Iris pigment epithelial cell (primary cell): ENCODE measurements around the gene EN2.
A peak's percentile ranks its signal among the peaks of the same experiment; 100 is the strongest.
"Not testable (repeated sequence)": the region's sequence is repeated elsewhere in the genome, so short reads cannot be mapped to it uniquely, and the experiment has no call there.

ENCODE experiments used
- DNase-seq: peaks from one replicate; pipeline ENCODE4 v3.0.0-alpha.2; 2011; ENCODE audit warnings: low read depth

EN2 gene

DNA sequence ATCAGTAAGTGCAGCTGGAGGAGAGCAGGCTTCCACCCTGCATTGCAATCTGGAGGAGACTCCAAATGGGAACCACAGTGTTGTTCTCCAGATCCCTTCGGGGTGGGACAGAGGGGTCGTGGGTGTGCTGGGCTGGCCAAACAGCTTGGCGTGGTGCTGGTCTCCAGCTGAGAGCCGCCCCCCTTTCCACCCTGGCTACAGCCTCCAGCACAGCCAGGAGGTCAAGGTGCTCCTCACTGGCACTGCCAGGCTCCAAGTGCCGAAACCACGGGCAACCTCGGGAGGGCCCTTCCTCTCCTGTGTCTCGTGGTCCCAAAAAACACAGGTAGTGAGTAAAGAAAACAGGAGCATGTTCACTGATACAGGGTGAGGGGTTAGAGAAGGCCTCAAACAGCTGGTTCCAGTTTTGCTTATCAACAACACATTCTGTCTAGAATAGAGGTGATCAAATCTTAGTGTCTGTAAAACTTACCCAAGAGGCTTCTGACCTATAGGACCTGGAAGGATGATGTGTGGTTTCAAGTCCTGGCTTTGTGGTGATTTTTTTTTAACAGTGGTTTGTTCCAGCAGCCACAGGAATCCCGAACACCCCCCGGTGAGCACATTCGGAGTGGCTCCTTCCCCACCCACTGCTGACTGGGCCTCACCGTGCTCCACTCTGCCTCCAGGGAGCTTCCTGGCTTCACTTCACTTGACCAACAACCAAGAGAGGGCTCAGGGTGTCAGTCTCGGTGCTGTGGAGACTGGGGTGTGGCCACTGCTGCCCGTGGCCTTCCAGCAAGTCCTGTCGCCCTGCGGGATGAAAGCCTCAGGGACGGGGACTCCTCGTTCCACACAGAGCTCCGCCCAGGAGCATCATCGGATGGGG lies 31.2 kb upstream of the EN2 start:
- DNase-seq, result peak; percentile 4

DNA sequence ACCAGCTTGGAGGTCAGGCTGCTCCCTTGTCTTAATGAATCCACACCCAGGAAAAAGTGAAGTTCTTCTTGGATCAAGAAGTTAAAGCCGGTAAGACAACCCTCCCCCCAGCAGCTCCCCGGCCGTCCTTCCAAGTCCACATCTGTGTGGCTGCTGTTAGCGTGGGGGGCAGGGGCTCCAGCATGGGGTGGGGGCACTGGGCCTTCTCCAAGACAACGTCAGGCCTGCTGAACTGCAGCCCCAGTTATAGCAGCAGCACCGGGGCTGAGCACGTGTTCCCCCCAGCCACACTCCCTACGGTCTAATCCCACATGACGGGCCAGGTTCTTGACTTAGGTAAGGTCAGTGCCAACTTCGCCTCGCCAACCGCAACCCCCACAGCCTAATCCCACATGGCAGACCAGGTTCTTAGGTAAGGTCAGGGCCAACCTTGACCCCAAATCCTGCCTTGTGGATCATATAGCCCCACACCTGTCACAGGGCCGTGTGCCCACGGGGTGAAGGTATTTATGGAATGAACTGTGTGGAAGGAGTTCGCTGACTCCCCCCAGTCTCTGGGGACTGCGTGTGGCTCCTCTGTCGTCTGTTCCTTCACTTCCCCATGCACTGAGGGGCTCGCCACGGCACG lies 30.4 kb upstream of the EN2 start:
- DNase-seq, result no peak

DNA sequence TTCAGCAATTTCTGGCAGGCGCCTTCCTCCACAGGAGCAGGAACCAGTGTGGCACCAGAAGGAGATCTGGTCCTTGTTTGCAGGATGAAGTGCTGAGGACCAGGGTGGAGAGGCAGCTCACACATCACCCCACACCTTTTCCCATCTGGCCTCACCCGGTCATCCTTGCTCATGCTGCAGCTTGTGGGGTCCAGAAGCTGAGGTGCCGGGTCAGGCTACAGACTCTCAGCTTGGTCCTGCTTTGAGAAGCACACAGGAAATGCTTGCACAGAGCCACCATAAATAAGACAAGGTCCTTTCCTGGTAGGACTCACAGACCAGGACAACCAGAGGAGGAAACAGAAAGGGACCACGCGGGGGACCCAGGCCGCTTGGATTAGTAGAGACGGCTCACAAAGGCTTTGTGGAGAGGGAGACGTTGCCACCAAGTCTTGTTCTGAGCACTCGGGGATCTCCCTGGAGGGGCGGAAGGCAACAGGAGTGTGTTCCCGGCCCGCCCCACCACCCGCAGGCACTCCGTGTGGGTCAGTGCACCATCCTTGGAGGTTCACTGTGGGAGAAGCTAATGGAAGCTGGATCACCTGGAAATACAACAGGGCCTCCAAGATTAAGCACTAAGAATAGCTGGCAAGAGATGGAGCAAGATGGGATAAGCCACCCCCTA lies 29.6 kb upstream of the EN2 start:
- no peak for DNase-seq

DNA sequence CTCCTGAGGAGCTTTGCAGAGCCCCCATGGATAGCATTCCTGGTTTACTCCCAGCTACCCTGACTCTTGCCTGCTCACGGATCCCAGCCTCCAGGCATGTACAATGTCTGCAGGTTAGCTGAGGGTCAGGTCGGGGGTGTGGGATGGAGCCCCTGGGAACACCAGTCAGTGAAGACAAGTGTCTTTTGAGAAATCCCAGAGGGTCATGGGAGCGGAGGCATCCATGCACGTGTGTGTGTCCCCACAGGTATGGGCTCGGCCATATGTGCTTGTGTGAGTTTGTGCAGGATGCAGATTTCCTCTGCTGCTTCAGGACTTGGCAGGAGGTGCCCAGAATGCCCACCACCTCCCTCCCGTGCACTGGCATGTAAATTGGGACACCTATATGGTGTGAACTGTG lies 28.3 kb upstream of the EN2 start:
- DNase-seq, result no peak

DNA sequence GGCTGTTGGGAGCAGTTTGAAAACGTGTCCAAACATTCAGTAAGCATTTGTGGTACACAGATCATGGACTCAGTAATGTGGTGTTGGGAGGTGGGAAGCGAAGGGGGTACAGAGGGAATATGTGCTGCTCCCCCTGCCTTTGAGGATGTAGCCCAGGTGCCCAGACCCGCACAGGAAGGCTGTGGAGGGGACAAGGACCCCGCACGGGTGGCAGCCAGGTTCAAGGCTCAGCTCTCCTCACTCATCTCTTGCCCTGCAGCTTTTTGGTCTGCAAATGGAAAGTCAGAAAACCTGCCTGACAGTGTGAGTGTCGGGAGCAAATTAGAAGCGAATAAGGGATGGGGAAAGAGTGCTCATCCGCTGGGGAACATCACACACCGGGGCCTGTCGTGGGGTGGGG lies 27.3 kb upstream of the EN2 start:
- DNase-seq, result no peak

DNA sequence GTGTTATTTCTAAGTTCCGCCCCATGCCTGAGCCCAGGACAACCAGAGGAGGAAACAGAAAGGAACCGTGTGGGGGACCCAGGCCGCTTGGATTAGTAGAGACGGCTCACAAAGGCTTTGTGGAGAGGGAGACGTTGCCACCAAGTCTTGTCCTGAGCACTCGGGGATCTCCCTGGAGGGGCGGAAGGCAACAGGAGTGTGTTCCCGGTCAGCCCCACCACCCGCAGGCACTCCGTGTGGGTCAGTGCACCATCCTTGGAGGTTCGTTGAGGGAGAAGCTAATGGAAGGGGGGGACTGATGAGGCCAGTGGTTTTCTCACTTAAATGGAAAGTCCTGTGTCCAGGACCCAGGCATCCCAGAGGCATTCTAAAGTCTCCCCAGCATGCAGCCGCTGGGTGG lies 26.7 kb upstream of the EN2 start:
- no peak for DNase-seq

DNA sequence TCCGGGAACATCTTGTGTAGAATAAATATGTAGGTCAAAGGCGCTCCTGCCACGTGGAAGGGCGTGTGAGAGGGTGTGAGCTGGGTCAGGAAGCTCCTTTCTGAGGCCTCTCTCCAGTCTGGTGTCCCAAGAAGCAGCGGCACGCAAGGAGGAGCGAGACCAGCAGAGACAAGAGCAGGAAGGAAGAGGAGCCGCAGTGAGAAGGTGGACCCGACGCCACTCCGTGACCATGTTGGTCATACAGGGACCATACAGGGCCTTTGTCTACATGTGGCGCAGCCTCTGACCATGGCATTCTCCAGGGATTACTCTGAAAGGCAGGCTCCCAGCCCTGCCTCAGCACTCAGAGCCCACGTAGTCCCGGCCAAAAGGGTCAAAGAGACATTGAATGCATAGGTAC lies 26.2 kb upstream of the EN2 start:
- DNase-seq, result no peak

DNA sequence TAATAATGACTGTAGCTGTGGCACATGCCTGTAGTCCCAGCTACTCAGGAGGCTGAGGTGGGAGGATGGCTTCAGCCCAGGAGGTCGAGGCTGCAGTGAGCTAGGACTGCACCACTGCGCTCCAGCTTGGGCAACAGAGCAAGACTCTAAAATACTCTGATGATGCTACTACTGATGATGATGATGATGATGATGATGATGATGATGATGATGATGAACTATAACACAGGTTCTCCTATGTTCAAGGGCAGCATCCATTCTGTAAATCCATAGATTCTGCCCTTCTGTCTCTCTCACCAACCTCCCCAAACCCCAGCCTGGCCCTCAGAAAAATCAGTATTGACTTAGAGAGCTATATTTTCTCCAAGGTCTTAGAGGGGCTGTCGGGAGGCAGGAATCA lies 22.8 kb upstream of the EN2 start:
- no peak for DNase-seq

DNA sequence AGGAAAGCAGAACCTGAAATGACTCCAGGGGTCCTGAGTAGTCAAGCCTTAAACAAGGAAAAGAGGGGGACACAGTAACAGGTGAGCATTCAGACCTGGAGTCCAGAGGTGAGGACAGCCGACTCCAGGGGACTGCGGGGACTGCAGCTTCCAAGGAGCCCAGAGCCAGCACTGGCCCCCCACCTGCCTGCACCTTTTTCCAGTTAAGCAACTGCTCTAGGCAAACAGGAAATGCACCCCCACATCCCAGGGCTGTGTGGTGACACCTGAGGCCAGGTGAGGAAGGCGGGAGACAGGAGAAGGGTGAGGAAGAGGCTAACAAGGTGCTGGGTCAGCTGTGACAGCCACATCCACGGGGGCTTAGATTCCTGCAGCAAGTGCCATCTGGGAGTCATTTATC lies 20.1 kb upstream of the EN2 start:
- DNase-seq, result no peak

DNA sequence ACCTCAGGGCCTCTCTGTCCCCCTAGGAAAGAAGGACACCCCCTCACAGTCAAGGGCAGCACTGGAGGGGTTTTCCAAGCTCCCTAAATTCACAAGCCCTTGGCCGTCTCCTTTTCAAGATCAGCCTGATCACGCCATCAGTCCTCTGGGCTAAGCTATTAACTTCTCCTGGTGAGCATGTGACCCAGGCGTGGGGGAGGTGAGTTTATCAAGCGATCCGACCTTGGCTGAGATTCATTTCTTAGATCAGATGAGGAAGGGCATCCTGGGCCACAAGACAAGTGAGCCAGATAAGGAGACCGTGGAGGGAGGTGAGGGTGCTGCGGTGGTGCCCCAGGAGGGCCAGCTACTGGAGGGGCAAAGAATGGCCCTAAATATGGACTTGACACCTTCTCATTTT lies 19.2 kb upstream of the EN2 start:
- no peak for DNase-seq

DNA sequence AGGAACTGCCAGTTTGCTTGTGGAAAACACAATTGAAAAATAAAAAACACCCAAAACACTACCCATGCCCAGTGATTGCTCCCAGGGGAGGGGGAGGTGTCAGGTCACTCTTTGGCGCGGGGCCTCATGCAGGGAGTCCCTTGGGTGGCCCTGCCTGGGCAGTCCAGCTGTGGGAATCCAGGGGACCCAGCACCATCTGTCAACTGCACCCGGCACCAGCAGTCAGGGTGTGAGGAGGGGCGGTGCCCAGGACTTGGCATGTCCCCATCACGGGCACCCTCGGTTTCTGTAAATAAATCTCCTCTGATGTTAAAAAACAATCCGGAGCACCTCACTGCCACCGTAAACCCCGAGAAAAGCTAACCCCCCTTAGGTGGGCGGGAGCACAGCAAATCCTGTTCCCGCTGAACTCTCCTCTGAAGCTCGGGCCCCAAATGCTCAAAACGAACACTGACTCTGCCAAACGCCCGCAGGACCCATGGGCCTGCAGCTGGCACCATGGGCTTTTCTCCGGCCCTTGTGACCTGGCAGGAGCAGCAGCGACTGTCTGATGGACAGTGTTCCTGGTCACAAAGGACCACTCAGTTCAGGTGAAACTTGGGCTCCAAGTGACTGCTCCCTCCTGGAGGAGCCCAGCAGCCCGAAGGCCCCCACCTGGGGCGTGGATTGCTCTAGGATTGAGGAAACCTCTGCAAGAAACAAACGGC lies 18.5 kb upstream of the EN2 start:
- no peak for DNase-seq

DNA sequence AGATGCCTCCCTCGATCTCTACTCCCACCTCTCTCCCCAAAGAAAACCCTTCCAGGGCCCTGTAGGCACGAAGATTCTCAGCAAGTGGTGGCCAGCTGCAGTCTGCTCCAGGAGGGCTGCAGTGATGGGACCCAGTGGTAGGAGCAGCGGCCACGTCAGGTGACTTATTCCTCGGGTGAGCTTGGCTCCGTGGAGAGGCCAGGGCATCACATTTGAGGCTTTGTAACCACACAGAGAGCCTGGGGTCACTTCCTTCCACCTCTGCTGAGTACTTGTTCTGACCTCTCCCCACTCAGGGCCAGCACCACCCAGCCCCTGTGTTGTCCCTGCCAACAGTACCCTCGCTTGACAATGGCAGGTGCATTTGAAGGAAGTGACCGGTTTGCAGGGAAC lies 17.9 kb upstream of the EN2 start:
- DNase-seq, result no peak

DNA sequence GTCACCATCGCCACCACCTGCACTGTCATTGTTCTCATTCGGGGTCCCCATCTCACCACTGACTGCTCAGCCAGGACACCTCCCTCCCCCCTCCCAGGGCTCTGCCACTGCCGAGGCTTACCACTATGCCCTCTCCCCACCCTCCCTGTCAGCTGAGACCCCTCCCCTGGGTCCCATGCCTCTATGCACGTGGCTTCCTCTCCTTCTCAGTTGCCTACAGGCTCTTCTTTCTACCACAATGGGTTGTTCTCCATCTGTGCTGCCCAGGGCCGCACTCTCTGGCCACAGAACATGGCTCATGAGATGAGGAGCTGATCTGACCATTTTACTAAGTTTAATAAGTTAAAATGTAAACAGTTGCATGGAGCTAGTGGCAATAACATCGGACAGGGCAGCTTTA lies 16.1 kb upstream of the EN2 start:
- no peak for DNase-seq

DNA sequence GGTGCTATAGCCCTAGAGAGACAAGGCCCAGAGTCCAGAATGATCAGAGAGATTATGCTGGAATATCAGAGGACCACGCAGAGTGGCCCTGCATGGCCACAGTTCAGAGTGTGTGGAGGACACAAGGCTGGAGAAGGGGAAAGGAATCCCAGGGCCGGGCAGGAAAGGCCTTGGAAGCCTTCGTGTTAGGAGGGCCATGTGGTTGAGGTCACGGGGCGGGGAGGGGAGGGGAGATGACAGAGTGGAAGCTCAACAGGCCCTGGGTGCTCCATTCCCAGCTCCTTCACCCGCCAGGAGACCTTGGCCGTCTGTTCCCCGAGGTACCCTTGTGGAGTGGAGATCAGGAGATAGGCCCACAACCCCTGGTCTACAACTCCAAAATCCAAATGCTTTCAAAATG lies 13.2 kb upstream of the EN2 start:
- no peak for DNase-seq

DNA sequence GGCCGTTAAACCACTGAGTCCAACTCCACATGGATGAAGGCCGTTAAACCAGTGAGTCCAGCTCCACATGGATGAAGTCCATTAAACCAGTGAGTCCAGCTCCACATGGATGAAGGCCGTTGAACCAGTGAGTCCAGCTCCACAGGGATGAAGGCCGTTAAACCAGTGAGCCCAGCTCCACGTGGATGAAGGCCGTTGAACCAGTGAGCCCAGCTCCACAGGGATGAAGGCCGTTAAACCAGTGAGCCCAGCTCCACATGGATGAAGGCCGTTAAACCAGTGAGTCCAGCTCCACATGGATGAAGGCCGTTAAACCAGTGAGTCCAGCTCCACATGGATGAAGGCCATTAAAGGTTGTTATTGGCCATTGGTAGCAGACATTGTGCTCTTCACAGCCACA lies 12.3 kb upstream of the EN2 start:
- not testable (repeated sequence) for DNase-seq

DNA sequence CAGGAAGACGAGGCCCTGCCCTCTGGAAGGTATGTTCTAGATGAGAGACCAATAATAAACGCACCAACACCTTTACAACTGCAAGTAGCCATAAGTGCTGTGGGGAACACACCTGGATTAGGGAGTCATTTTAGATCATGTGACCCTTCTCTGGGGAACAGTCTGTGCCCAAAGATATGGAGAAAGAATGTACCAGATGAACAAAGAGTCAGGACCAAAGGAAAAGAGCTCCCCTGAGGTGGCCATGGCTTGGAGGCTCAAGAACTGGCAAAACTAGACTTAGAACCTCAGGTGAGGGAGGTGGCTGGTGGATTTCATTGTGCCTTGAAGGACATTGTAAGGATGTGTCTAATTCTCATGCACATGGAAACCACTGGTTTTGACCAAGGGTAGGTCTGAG lies 10.3 kb upstream of the EN2 start:
- no peak for DNase-seq

DNA sequence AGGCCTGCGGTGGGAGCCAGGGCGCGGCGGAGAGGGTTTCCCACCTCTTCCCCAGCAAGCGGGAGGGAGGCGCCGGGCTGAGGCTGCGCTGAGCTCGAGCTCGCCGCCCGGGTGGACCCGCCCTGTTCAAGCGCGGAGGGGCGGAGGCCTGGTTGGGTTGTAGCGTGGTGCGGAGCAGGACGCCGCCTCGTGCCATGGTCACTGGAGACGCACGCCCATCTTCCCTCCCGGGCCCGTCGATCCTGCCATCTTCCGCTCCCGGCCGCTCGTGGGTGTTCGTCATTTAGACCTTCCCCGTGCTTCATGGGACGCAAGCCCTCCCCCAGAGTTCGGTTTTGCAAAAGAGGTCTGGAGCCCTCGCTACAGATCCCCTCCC lies 9.3 kb upstream of the EN2 start:
- DNase-seq, result no peak

DNA sequence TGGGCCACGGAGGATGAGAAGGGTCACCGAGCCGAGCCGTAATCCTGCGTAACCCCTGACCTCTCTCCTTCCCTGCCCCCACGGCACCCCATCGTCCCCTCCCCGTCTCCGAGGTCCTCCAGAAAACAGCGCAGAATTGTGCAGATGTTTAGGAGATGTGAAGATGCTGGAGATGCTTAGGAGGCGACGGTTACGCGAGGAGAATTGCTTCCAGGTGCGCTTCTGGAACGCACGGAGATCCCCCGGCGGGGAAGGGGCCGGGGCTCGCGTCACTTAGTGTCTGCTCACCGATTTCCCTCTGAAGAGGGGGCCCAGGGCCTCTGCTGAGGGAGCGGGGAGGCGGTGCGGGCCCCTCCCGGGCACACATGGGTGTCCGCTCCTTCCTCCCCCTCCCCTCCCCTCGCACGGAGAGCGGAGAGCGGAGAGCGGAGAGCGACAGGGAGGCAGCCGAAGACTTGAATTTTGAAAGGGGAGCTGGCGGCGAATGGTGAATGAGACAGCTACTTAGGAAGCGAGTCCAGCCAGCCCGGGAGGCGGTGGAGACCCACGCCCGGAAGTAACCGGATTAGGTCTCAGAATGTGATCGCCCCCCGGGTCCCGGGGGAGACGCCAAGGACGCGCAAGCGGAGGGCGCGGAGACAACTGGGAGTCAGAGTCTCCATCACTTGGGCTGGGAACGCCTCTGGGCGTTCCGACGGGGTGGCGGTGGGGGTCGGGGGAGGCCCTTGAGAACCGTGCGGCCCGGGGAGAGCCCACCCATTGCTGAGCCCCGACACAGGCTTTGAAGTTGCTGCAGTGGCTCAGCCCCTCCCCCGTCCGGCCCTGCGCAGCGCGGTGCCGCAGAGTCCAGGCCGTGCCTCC lies 8.7 kb upstream of the EN2 start:
- no peak for DNase-seq

DNA sequence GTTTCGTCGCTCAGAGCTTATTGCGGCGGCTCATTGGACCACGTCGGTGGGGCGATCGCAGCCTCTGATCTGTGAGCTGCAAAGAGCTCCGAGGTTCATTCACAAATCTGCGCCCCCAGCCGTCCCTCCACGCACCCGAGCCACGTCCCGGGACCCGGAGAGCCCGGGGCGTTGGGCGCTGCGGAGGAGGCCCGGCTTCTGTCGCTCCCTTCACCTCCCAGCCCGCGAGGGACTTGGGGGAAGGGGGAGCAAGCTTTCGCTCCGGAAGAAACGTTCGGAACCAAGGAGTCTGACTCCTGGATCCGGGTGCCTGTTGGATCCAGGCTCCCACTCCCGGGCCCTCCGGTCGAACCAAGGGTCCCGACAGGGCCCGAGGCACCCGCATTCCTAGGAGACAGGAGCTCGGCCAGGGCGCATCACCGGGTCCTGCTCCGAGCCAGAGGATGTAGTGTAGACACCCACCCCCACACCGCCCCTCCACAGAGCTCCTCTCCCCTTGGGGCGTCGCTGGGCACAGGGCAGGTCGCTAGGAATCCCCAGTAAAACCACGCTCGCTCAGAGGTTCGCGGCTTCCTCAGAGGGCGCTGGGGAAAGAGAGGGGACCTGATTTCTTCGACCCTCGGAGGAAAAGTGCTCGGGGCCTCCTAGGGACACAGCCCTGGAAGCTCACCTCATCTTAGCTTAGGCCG lies 7.9 kb upstream of the EN2 start:
- DNase-seq, result no peak

DNA sequence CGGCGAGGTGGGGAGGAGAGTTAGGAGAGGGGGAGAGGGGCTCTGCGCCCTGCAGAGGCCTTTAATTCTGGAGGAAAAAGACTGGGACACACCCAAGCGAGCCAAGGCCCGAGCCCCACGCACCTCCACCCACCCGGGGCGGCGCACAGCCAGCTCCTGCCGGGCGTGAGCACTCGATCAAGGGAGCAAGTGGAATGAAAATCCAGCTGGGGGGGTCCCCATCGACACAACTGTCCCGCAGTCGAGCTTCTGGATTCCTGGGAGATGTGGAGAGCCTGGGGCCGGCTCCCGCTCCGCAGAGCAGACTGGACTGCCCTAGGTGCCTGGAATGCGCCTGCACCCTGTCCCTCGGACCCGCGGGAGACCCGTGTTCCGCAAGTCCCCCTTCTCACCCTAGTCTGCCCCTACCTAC lies 7.4 kb upstream of the EN2 start:
- no peak for DNase-seq
